Measurements from ENCODE around the gene CNTN5. TPM values are rescaled to one million over a fixed set of nuclear protein-coding genes. Genes with fewer than 3 reads are reported as not detected.

Gene CNTN5
- total and polyA plus RNA-seq, 2 experiments from 2014 or later, result not detected

- Histone ChIP-seq H3K4me1 (ENCODE audit: insufficient read depth) (no peaks in the 10 kb centered on the region), H3K27ac (no peak overlapping the region), H3K27me3 (replicated peaks; ENCODE audit: insufficient read depth) (no peaks in the 10 kb centered on the region), H3K4me2 (ENCODE audit: unreplicated experiment) (peak overlapping the region; percentile 6), H3K9me2 (ENCODE audit: insufficient read depth) (no peaks in the 10 kb centered on the region), H3K36me3 (ENCODE audit: low read depth) (no peaks in the 10 kb centered on the region), H2AFZ (no peak overlapping the region), H3K79me2 (ENCODE audit: insufficient read depth) (no peaks in the 10 kb centered on the region), H3K9me3 (ENCODE audit: low read depth) (no peaks in the 10 kb centered on the region), H3F3A (ENCODE audit: insufficient read depth) (no peaks in the 10 kb centered on the region), H4K20me1 (ENCODE audit: insufficient read depth) (no peaks in the 10 kb centered on the region), H3K4me3 (no peak overlapping the region), H3K9ac (no peak overlapping the region)
- TF ChIP-seq EZH2 (IDR thresholded peaks at IDR 0.05; ENCODE audit: insufficient read depth, poor library complexity, severe bottlenecking), result no peak
- no peak for TF ChIP-seq EZH2phosphoT487 (IDR thresholded peaks at IDR 0.05; ENCODE audit: insufficient read depth, low read depth)
- DNase-seq, result peak; percentile 58
- 4 to 8% methylated on average over 4 of the region's 4 CpGs for WGBS, 2 experiments (ENCODE audit: low coverage in 1 of 2, low lambda C conversion rate in 2 of 2, missing lambda C conversion rate in 2 of 2)
- in situ Hi-C loops (cut with MboI), result no loop called here
These were observed 349.9 kb downstream of the CNTN5 start for GRCh38 chr11:99370549-99371216.

- DNase-seq, result no peak
- Histone ChIP-seq H3K27ac (no peak overlapping the region), H3K79me2 (ENCODE audit: insufficient read depth) (no peaks in the 10 kb centered on the region), H3K27me3 (replicated peaks; ENCODE audit: insufficient read depth) (no peaks in the 10 kb centered on the region), H3K9me2 (ENCODE audit: insufficient read depth) (no peaks in the 10 kb centered on the region), H2AFZ (no peak overlapping the region), H3K4me3 (no peak overlapping the region), H3K9me3 (ENCODE audit: low read depth) (no peaks in the 10 kb centered on the region), H3K4me1 (ENCODE audit: insufficient read depth) (no peaks in the 10 kb centered on the region), H4K20me1 (ENCODE audit: insufficient read depth) (no peaks in the 10 kb centered on the region), H3K9ac (no peak overlapping the region), H3F3A (ENCODE audit: insufficient read depth) (no peaks in the 10 kb centered on the region), H3K4me2 (ENCODE audit: unreplicated experiment) (no peak overlapping the region), H3K36me3 (ENCODE audit: low read depth) (no peaks in the 10 kb centered on the region)
- in situ Hi-C loops (cut with MboI), result no loop called here
- 33 to 37% methylated on average over 1 of the region's 1 CpG for WGBS, 2 experiments (ENCODE audit: low coverage in 1 of 2, low lambda C conversion rate in 2 of 2, missing lambda C conversion rate in 2 of 2)
- TF ChIP-seq EZH2phosphoT487 (IDR thresholded peaks at IDR 0.05; ENCODE audit: insufficient read depth, low read depth) (no peak), EZH2 (IDR thresholded peaks at IDR 0.05; ENCODE audit: insufficient read depth, poor library complexity, severe bottlenecking) (no peak)
These were observed 350.5 kb downstream of the CNTN5 start for GRCh38 chr11:99371257-99371656.

- H4K20me1 ChIP-seq (ENCODE audit: insufficient read depth), result no peaks in the 10 kb centered on the region
- in situ Hi-C loops (cut with MboI), result no loop called here
- TF ChIP-seq EZH2phosphoT487 (IDR thresholded peaks at IDR 0.05; ENCODE audit: insufficient read depth, low read depth) (no peak), EZH2 (IDR thresholded peaks at IDR 0.05; ENCODE audit: insufficient read depth, poor library complexity, severe bottlenecking) (no peak)
- H3K4me1 ChIP-seq (ENCODE audit: insufficient read depth), result no peaks in the 10 kb centered on the region
- no peaks in the 10 kb centered on the region for H3F3A ChIP-seq (ENCODE audit: insufficient read depth)
- 18 to 20% methylated on average over 2 of the region's 2 CpGs for WGBS, 2 experiments (ENCODE audit: low coverage in 1 of 2, low lambda C conversion rate in 2 of 2, missing lambda C conversion rate in 2 of 2)
- H3K9ac ChIP-seq, result no peak overlapping the region
- no peak overlapping the region for H3K27ac ChIP-seq
- H3K79me2 ChIP-seq (ENCODE audit: insufficient read depth), result no peaks in the 10 kb centered on the region
- H3K36me3 ChIP-seq (ENCODE audit: low read depth), result no peaks in the 10 kb centered on the region
- no peaks in the 10 kb centered on the region for H3K9me2 ChIP-seq (ENCODE audit: insufficient read depth)
- H2AFZ ChIP-seq, result no peak overlapping the region
- H3K4me3 ChIP-seq, result no peak overlapping the region
- no peaks in the 10 kb centered on the region for H3K27me3 ChIP-seq (replicated peaks; ENCODE audit: insufficient read depth)
- H3K4me2 ChIP-seq (ENCODE audit: unreplicated experiment), result no peak overlapping the region
- no peak for DNase-seq
- no peaks in the 10 kb centered on the region for H3K9me3 ChIP-seq (ENCODE audit: low read depth)
These were observed 355.7 kb downstream of the CNTN5 start for GRCh38 chr11:99376463-99376862.

GRCh38 chr11:99383648-99384245 lies 363.0 kb downstream of the CNTN5 start:
- H3K9me2 ChIP-seq (ENCODE audit: insufficient read depth), result no peaks in the 10 kb centered on the region
- H3F3A ChIP-seq (ENCODE audit: insufficient read depth), result no peaks in the 10 kb centered on the region
- no peaks in the 10 kb centered on the region for H4K20me1 ChIP-seq (ENCODE audit: insufficient read depth)
- H3K36me3 ChIP-seq (ENCODE audit: low read depth), result no peaks in the 10 kb centered on the region
- 53 to 56% methylated on average over 4 of the region's 4 CpGs for WGBS, 2 experiments (ENCODE audit: low coverage in 1 of 2, low lambda C conversion rate in 2 of 2, missing lambda C conversion rate in 2 of 2)
- TF ChIP-seq EZH2phosphoT487 (IDR thresholded peaks at IDR 0.05; ENCODE audit: insufficient read depth, low read depth) (no peak), EZH2 (IDR thresholded peaks at IDR 0.05; ENCODE audit: insufficient read depth, poor library complexity, severe bottlenecking) (no peak)
- H3K4me3 ChIP-seq, result no peak overlapping the region
- DNase-seq, result no peak
- in situ Hi-C loops (cut with MboI), result no loop called here
- no peaks in the 10 kb centered on the region for H3K79me2 ChIP-seq (ENCODE audit: insufficient read depth)
- no peaks in the 10 kb centered on the region for H3K9me3 ChIP-seq (ENCODE audit: low read depth)
- H3K27me3 ChIP-seq (replicated peaks; ENCODE audit: insufficient read depth), result no peaks in the 10 kb centered on the region
- H3K9ac ChIP-seq, result no peak overlapping the region
- no peak overlapping the region for H2AFZ ChIP-seq
- no peaks in the 10 kb centered on the region for H3K4me1 ChIP-seq (ENCODE audit: insufficient read depth)
- H3K4me2 ChIP-seq (ENCODE audit: unreplicated experiment), result no peak overlapping the region
- no peak overlapping the region for H3K27ac ChIP-seq

All from GM23248 (cell line).